GM18511 (cell line): ENCODE results near the gene KCNT2.
"Not testable (repeated sequence)": the region's sequence is repeated elsewhere in the genome, so short reads cannot be mapped to it uniquely, and the experiment has no call there.

Experiments used
- ATAC-seq: cut with Tn5 transposase; IDR thresholded peaks from one replicate; pipeline ENCODE4 v1.9.1; 2021; ENCODE audit warnings: mild to moderate bottlenecking, moderate library complexity; ENCODE audit not compliant: unreplicated experiment

Gene KCNT2

GRCh38 chr1:196344453-196344852 lies 263.8 kb downstream of the KCNT2 start:
- no peak for ATAC-seq

GRCh38 chr1:196324345-196324744 lies 283.9 kb downstream of the KCNT2 start:
- ATAC-seq: no peak

GRCh38 chr1:196323869-196324268 lies 284.4 kb downstream of the KCNT2 start:
- ATAC-seq: no peak

GRCh38 chr1:196319301-196319700 lies 288.9 kb downstream of the KCNT2 start:
- no peak for ATAC-seq

GRCh38 chr1:196317535-196318522 lies 290.4 kb downstream of the KCNT2 start:
- ATAC-seq: no peak

GRCh38 chr1:196312739-196313138 lies 295.5 kb downstream of the KCNT2 start:
- no peak for ATAC-seq

GRCh38 chr1:196309386-196309785 lies 298.9 kb downstream of the KCNT2 start:
- ATAC-seq: peak; percentile 48

- ATAC-seq: no peak
Observed at GRCh38 chr1:196308176-196308575, 300.1 kb downstream of the KCNT2 start.

- ATAC-seq: no peak
Observed at GRCh38 chr1:196306421-196306820, 301.8 kb downstream of the KCNT2 start.

GRCh38 chr1:196305216-196305615 lies 303.0 kb downstream of the KCNT2 start:
- no peak for ATAC-seq

GRCh38 chr1:196302981-196303380 lies 305.3 kb downstream of the KCNT2 start:
- ATAC-seq: no peak

GRCh38 chr1:196302420-196302819 lies 305.8 kb downstream of the KCNT2 start:
- no peak for ATAC-seq

- ATAC-seq: no peak
Observed at GRCh38 chr1:196295766-196296165, 312.5 kb downstream of the KCNT2 start.

GRCh38 chr1:196278816-196279215 lies 329.4 kb downstream of the KCNT2 start:
- no peak for ATAC-seq

GRCh38 chr1:196277860-196278259 lies 330.4 kb downstream of the KCNT2 start:
- no peak for ATAC-seq

GRCh38 chr1:196271212-196271947 lies 336.9 kb downstream of the KCNT2 start:
- ATAC-seq: no peak

GRCh38 chr1:196263086-196263485 lies 345.2 kb downstream of the KCNT2 start:
- not testable (repeated sequence) for ATAC-seq

- ATAC-seq: no peak
Observed at GRCh38 chr1:196260270-196260669, 348.0 kb downstream of the KCNT2 start.

- ATAC-seq: no peak
Observed at GRCh38 chr1:196259316-196259715, 348.9 kb downstream of the KCNT2 start.

- ATAC-seq: no peak
Observed at GRCh38 chr1:196255762-196256161, 352.5 kb downstream of the KCNT2 start.

GRCh38 chr1:196229546-196229945 lies 378.7 kb downstream of the KCNT2 start:
- no peak for ATAC-seq

- ATAC-seq: no peak
Observed at GRCh38 chr1:196214866-196215265, 393.4 kb downstream of the KCNT2 start.
